Measurements from ENCODE around the gene ATRIP. TPM values are rescaled to one million over a fixed set of nuclear protein-coding genes. Genes with fewer than 3 reads are reported as not detected.

The ATRIP gene
- total and polyA plus RNA-seq, 2 of the 8 experiments (the other 6 are each of a cell fraction or from before 2014, with no cell fraction given) = 18.5 to 20.2 TPM

- H3K27ac ChIP-seq (ENCODE audit: low read depth, low read length) = no peak overlapping the region
- H3K4me3 ChIP-seq (ENCODE audit: extremely low read depth in 1 of 4, insufficient read depth in 2 of 4, low read depth in 3 of 4, low read length in 4 of 4) = no peak overlapping the region
- H3K4ac ChIP-seq (replicated peaks; ENCODE audit: insufficient read length, low read depth, low read length) = no peak overlapping the region
- no peak overlapping the region for H2BK120ac ChIP-seq (replicated peaks; ENCODE audit: low read depth, low read length)
- H3K36me3 ChIP-seq (ENCODE audit: control insufficient read depth in 2 of 4, insufficient read depth in 4 of 4, low read length in 3 of 4) = peaks cover 0 to 12% (median 0%) of the 10 kb centered on the region in 4 experiments; a peak in 2 of 8 replicates
- no peak overlapping the region for H3K56ac ChIP-seq (replicated peaks; ENCODE audit: insufficient read length, low read depth, low read length)
- H3K27me3 ChIP-seq (replicated peaks in 1 of 4; ENCODE audit: control insufficient read depth in 3 of 4, extremely low read depth in 1 of 4, insufficient read depth in 3 of 4, low read length in 3 of 4) = no peaks in the 10 kb centered on the region
- H2AFZ ChIP-seq (ENCODE audit: low read length) = no peak overlapping the region
- H3K79me1 ChIP-seq (ENCODE audit: low read depth, low read length) = no peaks in the 10 kb centered on the region
- H3K9me3 ChIP-seq (ENCODE audit: insufficient read depth in 2 of 2, low read depth in 1 of 2, low read length in 1 of 2) = no peaks in the 10 kb centered on the region; a peak in 1 of 4 replicates
- H3K18ac ChIP-seq (ENCODE audit: extremely low read depth, low read length) = no peak overlapping the region
- no peaks in the 10 kb centered on the region for H3K23me2 ChIP-seq (ENCODE audit: low read depth, low read length)
- H2BK15ac ChIP-seq (ENCODE audit: low read length) = no peak overlapping the region
- H2BK5ac ChIP-seq (ENCODE audit: low read depth, low read length) = no peak overlapping the region
- no peak overlapping the region for H3K4me2 ChIP-seq (ENCODE audit: insufficient read depth in 1 of 2, low read depth in 2 of 2, low read length in 2 of 2)
- H2BK20ac ChIP-seq (ENCODE audit: low read length) = no peak overlapping the region
- no peak overlapping the region for H3K9ac ChIP-seq (replicated peaks in 1 of 4; ENCODE audit: extremely low read depth in 1 of 4, low read depth in 3 of 4, low read length in 3 of 4)
- H4K8ac ChIP-seq (ENCODE audit: extremely low read depth, insufficient read depth, low read length) = no peak overlapping the region
- H2AK5ac ChIP-seq (ENCODE audit: low read depth, low read length) = no peak overlapping the region
- TF ChIP-seq EGR1 (IDR thresholded peaks at IDR 0.05; ENCODE audit: borderline replicate concordance, low read depth, low read length) = no peak
- TF ChIP-seq POLR2AphosphoS5 (IDR thresholded peaks at IDR 0.05; ENCODE audit: low read depth, low read length) = no peak
- no peaks in the 10 kb centered on the region for H3K79me2 ChIP-seq (ENCODE audit: control insufficient read depth in 1 of 2, insufficient read depth in 2 of 2, low read length in 2 of 2)
- H3K23ac ChIP-seq (ENCODE audit: insufficient read length) = no peak overlapping the region
- no peak overlapping the region for H4K5ac ChIP-seq (ENCODE audit: insufficient read length, low read depth, low read length)
- ChIA-PET POLR2A (ENCODE audit: partially characterized antibody) (interaction anchor here (0.9 to 1.6 kb wide), 3 partner anchors 12 to 18 kb away, joined by 3 to 5 read pairs (median 4); partner anchors contain the start of gene SHISA5), CTCF (ENCODE audit: partially characterized antibody) (interaction anchor here (1.4 kb wide), 1 partner anchor 34 kb away, joined by 3 read pairs; no protein-coding TSS in a partner anchor)
- H4K20me1 ChIP-seq (replicated peaks in 1 of 2; ENCODE audit: control insufficient read depth in 1 of 2, insufficient read depth in 2 of 2, low read length in 2 of 2) = no peaks in the 10 kb centered on the region
- FAIRE-seq (no peak), DNase-seq (ENCODE audit: low read depth in 1 of 2, low spot score in 2 of 2) (no peak)
- H4K91ac ChIP-seq (replicated peaks; ENCODE audit: insufficient read length, low read length) = no peak overlapping the region
- H2BK12ac ChIP-seq (ENCODE audit: low read depth, low read length) = no peak overlapping the region
- no peak overlapping the region for H3K14ac ChIP-seq (ENCODE audit: insufficient read length)
- 85% methylated on average over 6 of the region's 7 CpGs; no CpG with 5 or more reads in 1 of the 2 experiments for WGBS, 2 experiments (ENCODE audit: extremely low coverage in 1 of 2, insufficient coverage in 1 of 2, insufficient read length in 1 of 2, insufficient replicate concordance in 2 of 2, low coverage in 1 of 2, low lambda C conversion rate in 2 of 2, missing lambda C conversion rate in 1 of 2)
- H3K4me1 ChIP-seq (replicated peaks in 1 of 4; ENCODE audit: control insufficient read depth in 3 of 4, insufficient read depth in 4 of 4, low read length in 3 of 4) = no peaks in the 10 kb centered on the region; a peak in 1 of 7 replicates
Measured at GRCh38 chr3:48492461-48493202, 46.1 kb downstream of the ATRIP start.

Measured in H1 (cell line).